ENCODE results near the gene ZBED2. TPM values are rescaled to one million over a fixed set of nuclear protein-coding genes. Genes with fewer than 3 reads are reported as not detected.

ZBED2 gene
- total RNA-seq, 4 donors from 2014 or later = 2.3 to 4.5 (median 3.8) TPM; not detected in 1

- Histone ChIP-seq H3K4me1 (peaks cover 11% of the 10 kb centered on the region), H3K9me3 (no peaks in the 10 kb centered on the region), H3K27me3 (no peaks in the 10 kb centered on the region), H3K4me3 (no peak overlapping the region), H3K27ac (peak overlapping the region; percentile 48), H3K36me3 (no peaks in the 10 kb centered on the region)
- no peak for DNase-seq (ENCODE audit: low spot score in 2 of 2)
- WGBS = 21% methylated on average over 5 of the region's 5 CpGs
- no peak for TF ChIP-seq EP300 (IDR thresholded peaks at IDR 0.05)
Measured at GRCh38 chr3:111610189-111610588, 15.0 kb upstream of the ZBED2 start.

GRCh38 chr3:111609700-111610099, 14.6 kb upstream of the ZBED2 start:
- Histone ChIP-seq H3K9me3 (no peaks in the 10 kb centered on the region), H3K4me3 (no peak overlapping the region), H3K36me3 (no peaks in the 10 kb centered on the region), H3K4me1 (peaks cover 11% of the 10 kb centered on the region), H3K27ac (no peak overlapping the region), H3K27me3 (no peaks in the 10 kb centered on the region)
- TF ChIP-seq POLR2A (IDR thresholded peaks at IDR 0.05) = no peak
- TF ChIP-seq POLR2AphosphoS5 (IDR thresholded peaks at IDR 0.05) = no peak
- no peak for TF ChIP-seq CTCF (IDR thresholded peaks at IDR 0.05)
- no peak for TF ChIP-seq EP300 (IDR thresholded peaks at IDR 0.05)
- DNase-seq (ENCODE audit: low spot score in 2 of 2) = no peak
- 73% methylated on average over 2 of the region's 2 CpGs for WGBS

- Histone ChIP-seq H3K27ac (no peak overlapping the region), H3K9me3 (no peaks in the 10 kb centered on the region), H3K4me1 (peaks cover 11% of the 10 kb centered on the region), H3K4me3 (no peak overlapping the region), H3K36me3 (no peaks in the 10 kb centered on the region), H3K27me3 (no peaks in the 10 kb centered on the region)
- WGBS = 79% methylated on average over 2 of the region's 2 CpGs
- DNase-seq (ENCODE audit: low spot score in 2 of 2) = no peak
- TF ChIP-seq CTCF (IDR thresholded peaks at IDR 0.05) = no peak
- TF ChIP-seq EP300 (IDR thresholded peaks at IDR 0.05) = no peak
- no peak for TF ChIP-seq POLR2A (IDR thresholded peaks at IDR 0.05)
Measured at GRCh38 chr3:111608383-111608782, 13.2 kb upstream of the ZBED2 start.

- Histone ChIP-seq H3K9me3 (no peaks in the 10 kb centered on the region), H3K4me3 (no peak overlapping the region), H3K36me3 (no peaks in the 10 kb centered on the region), H3K27ac (no peak overlapping the region), H3K4me1 (peaks cover 11% of the 10 kb centered on the region), H3K27me3 (no peaks in the 10 kb centered on the region)
- TF ChIP-seq POLR2A (IDR thresholded peaks at IDR 0.05) (no peak), POLR2AphosphoS5 (IDR thresholded peaks at IDR 0.05) (no peak), CTCF (IDR thresholded peaks at IDR 0.05) (no peak), EP300 (IDR thresholded peaks at IDR 0.05) (no peak)
- no peak for DNase-seq (ENCODE audit: low spot score in 2 of 2)
- WGBS = 74% methylated on average over 3 of the region's 3 CpGs
Measured at GRCh38 chr3:111607240-111607920, 12.2 kb upstream of the ZBED2 start.

GRCh38 chr3:111605493-111605892, 10.3 kb upstream of the ZBED2 start:
- no peaks in the 10 kb centered on the region for H3K36me3 ChIP-seq
- no peaks in the 10 kb centered on the region for H3K27me3 ChIP-seq
- no peak overlapping the region for H3K27ac ChIP-seq
- H3K9me3 ChIP-seq = no peaks in the 10 kb centered on the region
- peaks cover 11% of the 10 kb centered on the region for H3K4me1 ChIP-seq
- no peak overlapping the region for H3K4me3 ChIP-seq
- TF ChIP-seq POLR2A (IDR thresholded peaks at IDR 0.05) (no peak), CTCF (IDR thresholded peaks at IDR 0.05) (no peak), POLR2AphosphoS5 (IDR thresholded peaks at IDR 0.05) (no peak), EP300 (IDR thresholded peaks at IDR 0.05) (no peak)
- DNase-seq (ENCODE audit: low spot score in 2 of 2) = no peak
- WGBS = 89% methylated on average over 2 of the region's 2 CpGs

GRCh38 chr3:111605018-111605417, 9.9 kb upstream of the ZBED2 start:
- Histone ChIP-seq H3K27me3 (no peaks in the 10 kb centered on the region), H3K9me3 (no peaks in the 10 kb centered on the region), H3K36me3 (no peaks in the 10 kb centered on the region), H3K4me1 (peaks cover 6% of the 10 kb centered on the region), H3K4me3 (no peak overlapping the region), H3K27ac (no peak overlapping the region)
- TF ChIP-seq EP300 (IDR thresholded peaks at IDR 0.05) (no peak), POLR2AphosphoS5 (IDR thresholded peaks at IDR 0.05) (no peak), POLR2A (IDR thresholded peaks at IDR 0.05) (no peak)
- no peak for DNase-seq (ENCODE audit: low spot score in 2 of 2)
